ENCODE results near the gene ACKR2. TPM values are rescaled to one million over a fixed set of nuclear protein-coding genes. Genes with fewer than 3 reads are reported as not detected.
"Not testable (repeated sequence)": the region's sequence is repeated elsewhere in the genome, so short reads cannot be mapped to it uniquely, and the experiment has no call there.

The ACKR2 gene
- total RNA-seq, 1 donor: 0.10 TPM

DNA sequence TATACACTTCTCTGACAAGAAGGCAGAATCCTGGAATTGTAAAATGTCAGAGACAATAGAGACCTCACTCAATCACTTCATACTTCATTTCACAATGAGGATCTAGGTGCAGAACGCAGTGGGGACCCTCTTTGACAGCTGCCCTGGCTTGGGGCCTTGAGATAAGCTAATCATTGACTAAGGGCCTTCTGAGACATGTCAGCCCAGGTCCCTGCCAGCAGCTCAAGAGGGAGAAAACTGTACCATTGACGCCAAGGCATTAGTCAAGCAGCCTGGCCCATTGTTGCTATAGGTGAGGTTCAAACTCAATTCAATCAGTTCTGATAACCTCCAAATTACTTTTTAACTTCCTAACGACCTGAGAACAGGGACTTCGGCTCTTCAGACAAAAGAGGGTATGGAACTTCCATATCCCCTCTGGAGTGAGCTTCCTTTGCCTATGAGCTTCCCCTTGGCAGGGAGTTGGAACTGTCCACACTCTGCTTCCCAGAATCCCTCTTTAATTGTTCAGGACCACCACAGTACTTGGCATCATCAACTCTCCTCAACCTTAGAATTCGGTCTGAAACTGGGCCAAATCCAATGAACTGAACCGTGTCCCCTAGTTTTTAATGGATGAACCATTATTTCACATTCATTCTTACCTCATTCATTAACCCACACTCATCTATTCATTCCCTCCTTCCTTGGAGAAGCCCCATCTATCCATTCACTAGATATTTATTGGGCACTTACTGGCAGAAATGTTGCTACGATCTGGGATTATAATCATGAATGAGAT, 67.9 kb downstream of the ACKR2 start:
- peaks cover 11% of the 10 kb centered on the region for H3K4me1 ChIP-seq (ENCODE audit: insufficient read depth, low read length)
- H3K9me3 ChIP-seq (ENCODE audit: low read depth, low read length): no peaks in the 10 kb centered on the region
- H3K27me3 ChIP-seq (ENCODE audit: insufficient read depth, low read length): no peaks in the 10 kb centered on the region
- H3K4me3 ChIP-seq (ENCODE audit: low read length): no peak overlapping the region

DNA sequence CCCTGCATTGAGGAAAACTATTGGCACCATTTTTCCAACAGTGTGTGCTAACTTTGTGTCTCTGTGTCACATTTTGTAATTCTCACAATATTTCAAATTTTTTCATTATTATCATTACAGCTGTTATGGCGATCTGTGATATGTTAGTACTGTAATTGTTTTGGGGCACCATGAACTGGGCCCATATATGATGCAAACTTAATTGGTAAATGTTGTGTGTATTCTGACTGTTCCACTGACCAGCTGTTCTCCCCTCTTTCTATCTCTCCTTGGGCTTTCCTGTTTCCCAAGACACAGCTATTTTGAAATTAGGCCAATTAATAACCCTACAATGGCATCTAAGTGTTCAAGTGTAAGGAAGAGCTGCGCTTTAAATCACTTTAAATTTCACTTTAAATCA, 68.6 kb downstream of the ACKR2 start:
- Histone ChIP-seq H3K9me3 (ENCODE audit: low read depth, low read length) (no peaks in the 10 kb centered on the region), H3K4me1 (ENCODE audit: insufficient read depth, low read length) (peaks cover 11% of the 10 kb centered on the region), H3K27me3 (ENCODE audit: insufficient read depth, low read length) (no peaks in the 10 kb centered on the region), H3K4me3 (ENCODE audit: low read length) (no peak overlapping the region)

DNA sequence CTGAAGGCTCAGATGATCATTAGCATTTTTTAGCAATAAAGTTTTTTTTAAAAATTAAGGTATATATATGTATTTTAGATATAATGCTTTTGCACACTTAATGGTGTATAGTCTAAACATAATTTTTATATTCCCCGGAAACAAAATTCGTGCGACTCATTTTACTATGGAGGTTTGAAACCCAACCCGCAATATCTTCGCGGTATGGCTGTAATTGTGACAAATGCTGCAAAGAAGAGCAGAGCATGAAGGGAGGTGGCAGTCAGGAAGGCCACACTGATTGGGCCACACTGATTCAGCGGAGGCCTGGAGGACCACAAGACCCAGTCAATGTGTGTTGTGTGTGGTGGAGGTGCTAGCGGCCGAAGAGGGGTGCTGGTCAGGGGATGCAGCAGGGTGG, 70.9 kb downstream of the ACKR2 start:
- Histone ChIP-seq H3K4me1 (ENCODE audit: insufficient read depth, low read length) (peaks cover 11% of the 10 kb centered on the region), H3K9me3 (ENCODE audit: low read depth, low read length) (no peaks in the 10 kb centered on the region), H3K4me3 (ENCODE audit: low read length) (no peak overlapping the region), H3K27me3 (ENCODE audit: insufficient read depth, low read length) (no peaks in the 10 kb centered on the region)

DNA sequence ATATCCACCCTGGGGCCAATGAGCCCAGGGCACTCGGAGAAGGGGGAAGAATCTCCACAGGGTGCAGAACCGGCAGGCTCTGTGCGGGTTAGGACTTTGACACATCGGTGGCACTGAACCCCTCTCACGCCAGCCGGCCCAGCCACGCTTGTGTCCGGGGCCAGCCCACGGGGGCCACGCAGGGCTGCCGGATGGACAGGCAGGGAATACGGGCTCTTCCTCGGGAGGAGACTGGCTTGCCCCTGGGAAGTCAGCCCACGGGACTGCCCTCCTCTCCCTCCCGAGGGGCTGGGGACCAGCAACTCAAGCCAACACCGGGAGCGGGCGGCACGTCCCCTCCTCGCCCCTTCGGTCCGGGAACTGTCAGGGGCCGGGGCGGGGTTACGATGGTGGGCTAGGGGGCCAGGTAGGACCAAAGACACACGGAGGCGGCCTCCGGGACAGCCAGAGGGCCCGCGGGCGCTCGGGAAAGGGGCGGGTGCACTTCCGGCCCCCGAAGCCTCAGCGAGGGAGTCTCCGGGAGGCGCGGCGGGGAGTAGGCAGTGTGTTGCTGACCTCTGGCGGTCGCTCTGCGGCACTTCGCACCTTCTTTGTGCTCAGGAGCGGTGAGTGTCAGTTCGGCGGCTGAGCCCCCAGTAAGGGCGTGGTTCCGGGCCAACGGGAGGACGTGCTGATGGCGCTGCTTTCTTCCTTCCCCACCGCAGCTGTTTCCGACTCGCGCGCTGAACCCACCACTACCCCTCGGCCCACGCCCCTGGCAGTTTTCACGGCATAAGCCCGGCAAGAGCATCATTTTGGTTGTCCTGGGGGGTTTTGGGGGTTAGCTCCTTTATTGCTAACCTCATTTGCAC, 71.6 kb downstream of the ACKR2 start:
- H3K9me3 ChIP-seq (ENCODE audit: low read depth, low read length): no peaks in the 10 kb centered on the region
- no peaks in the 10 kb centered on the region for H3K27me3 ChIP-seq (ENCODE audit: insufficient read depth, low read length)
- peaks cover 11% of the 10 kb centered on the region for H3K4me1 ChIP-seq (ENCODE audit: insufficient read depth, low read length)
- H3K4me3 ChIP-seq (ENCODE audit: low read length): peak overlapping the region; percentile 39

DNA sequence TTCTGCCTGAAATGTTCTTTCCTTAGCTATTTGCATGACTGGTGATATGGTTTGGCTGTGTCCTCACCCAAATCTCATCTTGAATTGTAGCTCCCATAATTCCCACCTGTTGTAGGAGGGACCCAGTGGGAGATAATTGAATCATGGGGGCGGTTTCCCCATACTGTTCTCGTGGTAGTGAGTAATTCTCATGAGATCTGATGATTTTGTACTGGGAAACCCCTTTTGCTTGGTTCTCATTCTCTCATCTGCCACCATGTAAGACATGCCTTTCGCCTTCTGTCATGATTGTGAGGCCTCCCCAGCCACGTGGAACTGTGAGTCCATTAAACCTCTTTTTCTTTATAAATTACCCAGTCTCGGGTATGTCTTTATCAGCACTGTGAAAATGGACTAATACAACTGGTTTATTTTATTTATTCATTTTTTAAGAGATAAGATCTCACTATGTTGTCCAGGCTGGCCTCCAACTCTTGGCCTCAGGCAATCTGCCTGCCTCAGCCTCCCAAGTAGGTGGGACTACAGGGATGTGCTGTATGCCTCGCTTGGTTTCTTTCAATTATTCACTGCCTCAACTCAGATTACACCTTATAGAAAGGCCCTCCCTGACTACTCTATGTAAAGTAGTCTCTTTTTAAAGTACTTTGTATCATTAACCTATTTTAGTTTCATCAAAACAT, 74.1 kb downstream of the ACKR2 start:
- H3K4me3 ChIP-seq (ENCODE audit: low read length); H3K9me3 ChIP-seq (ENCODE audit: low read depth, low read length); H3K27me3 ChIP-seq (ENCODE audit: insufficient read depth, low read length): not testable (repeated sequence)
- peaks cover 11% of the 10 kb centered on the region for H3K4me1 ChIP-seq (ENCODE audit: insufficient read depth, low read length)

DNA sequence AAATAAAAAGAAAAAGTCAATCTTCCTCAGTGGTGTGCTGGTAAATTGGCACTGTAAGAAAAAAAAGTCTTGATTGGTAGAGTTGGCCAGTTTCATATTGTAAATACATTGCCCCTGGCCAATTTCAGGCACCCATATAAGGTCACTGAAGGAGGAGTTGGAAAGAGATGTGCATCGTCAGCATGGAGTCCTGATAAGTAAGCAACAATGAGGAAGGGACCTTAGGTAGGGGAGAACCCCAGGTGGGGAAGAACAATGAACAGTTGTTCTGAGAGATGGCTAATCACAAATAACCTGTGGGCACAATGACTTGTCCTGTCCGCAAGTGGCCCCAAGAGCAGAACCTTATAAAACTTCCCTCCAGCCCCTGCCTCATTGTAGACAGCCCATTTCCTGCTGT, 75.1 kb downstream of the ACKR2 start:
- Histone ChIP-seq H3K27me3 (ENCODE audit: insufficient read depth, low read length) (no peaks in the 10 kb centered on the region), H3K9me3 (ENCODE audit: low read depth, low read length) (no peaks in the 10 kb centered on the region), H3K4me1 (ENCODE audit: insufficient read depth, low read length) (peaks cover 11% of the 10 kb centered on the region), H3K4me3 (ENCODE audit: low read length) (no peak overlapping the region)

DNA sequence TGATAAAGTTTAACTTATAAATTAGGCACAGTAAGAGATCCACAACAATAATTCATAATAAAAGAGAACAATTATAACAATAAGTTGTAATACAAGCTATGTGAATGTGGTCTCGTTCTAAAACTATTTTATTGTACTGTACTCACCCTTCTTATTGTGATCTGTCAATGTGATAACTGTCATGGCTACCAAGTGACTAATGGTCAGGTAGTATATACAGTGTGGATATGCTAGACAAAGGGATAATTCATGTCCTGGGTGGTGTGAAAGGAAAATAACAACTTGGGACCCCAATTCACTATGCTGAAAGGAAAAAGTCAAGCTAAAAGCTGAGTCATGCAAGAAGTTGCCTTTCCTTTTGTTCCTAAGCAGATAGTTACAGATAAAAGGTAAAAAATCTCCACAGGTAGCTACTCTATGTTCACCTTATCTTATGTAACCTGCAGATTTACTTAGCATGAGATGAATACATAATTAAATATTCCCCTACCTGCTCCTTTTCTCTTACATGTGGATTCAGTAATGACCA, 77.1 kb downstream of the ACKR2 start:
- peaks cover 2% of the 10 kb centered on the region for H3K4me1 ChIP-seq (ENCODE audit: insufficient read depth, low read length)

DNA sequence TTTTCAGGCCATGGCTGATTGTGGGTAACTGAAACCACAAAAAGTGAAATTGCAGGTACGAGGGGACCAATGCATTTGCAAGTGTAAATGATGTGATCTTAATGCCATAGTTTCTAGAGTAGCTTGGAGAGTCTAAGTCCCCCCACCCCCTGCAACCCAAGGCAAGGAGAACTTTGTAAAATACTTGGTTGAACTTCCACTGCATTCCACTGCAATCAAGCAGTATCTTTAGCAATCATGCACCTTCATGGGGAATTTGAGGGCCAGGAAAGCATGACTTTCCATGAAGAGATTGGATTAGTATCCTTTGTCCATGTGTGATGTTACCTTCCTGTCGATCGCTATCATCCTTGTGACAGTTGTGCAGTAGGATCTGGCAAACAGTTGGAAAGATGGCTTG, 77.8 kb downstream of the ACKR2 start:
- no peak overlapping the region for H3K4me3 ChIP-seq (ENCODE audit: low read length)
- H3K27me3 ChIP-seq (ENCODE audit: insufficient read depth, low read length): no peaks in the 10 kb centered on the region
- no peaks in the 10 kb centered on the region for H3K9me3 ChIP-seq (ENCODE audit: low read depth, low read length)
- no peaks in the 10 kb centered on the region for H3K4me1 ChIP-seq (ENCODE audit: insufficient read depth, low read length)

More for the DNA sequence above, 77.1 kb downstream of the ACKR2 start:
- H3K4me3 ChIP-seq (ENCODE audit: low read length): no peak overlapping the region
- no peaks in the 10 kb centered on the region for H3K27me3 ChIP-seq (ENCODE audit: insufficient read depth, low read length)
- H3K9me3 ChIP-seq (ENCODE audit: low read depth, low read length): no peaks in the 10 kb centered on the region

DNA sequence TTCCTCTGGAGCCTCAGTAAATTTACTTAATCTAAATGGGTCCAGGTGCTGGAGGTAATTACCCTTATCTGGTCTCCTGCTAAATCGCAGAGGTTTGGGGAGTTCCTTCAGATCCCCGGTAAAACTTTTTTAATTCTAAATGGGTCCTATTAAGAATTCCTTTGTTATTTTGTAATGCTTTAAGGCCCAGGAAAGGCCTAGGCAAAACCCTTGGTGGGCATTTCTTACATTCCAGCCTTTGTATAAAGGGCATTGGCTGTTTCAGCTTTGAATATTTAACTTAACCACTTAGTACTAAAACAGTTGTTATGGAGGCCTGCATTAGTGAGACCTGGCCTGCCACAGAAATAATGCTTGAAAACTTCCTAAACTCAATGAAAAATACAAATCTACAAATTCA, 81.8 kb downstream of the ACKR2 start:
- Histone ChIP-seq H3K9me3 (ENCODE audit: low read depth, low read length) (no peaks in the 10 kb centered on the region), H3K4me1 (ENCODE audit: insufficient read depth, low read length) (no peaks in the 10 kb centered on the region), H3K4me3 (ENCODE audit: low read length) (no peak overlapping the region), H3K27me3 (ENCODE audit: insufficient read depth, low read length) (no peaks in the 10 kb centered on the region)

DNA sequence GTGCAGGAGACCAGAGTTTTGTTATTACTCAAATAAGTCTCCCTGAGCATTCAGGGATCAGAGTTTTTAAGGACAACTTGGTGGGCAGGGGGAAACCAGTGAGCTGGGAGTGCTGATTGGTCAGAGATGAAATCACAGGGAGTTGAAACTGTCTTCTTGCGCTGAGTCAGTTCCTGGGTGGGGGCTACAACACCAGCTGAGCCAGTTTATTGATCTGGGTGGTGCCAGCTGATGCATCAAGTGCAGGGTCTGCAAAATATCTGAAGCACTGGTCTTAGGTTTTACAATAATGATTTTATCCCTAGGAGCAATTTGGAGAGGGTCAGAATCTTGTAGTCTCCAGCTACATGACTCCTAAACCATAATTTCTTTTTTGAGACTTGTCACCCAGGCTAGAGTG, 82.9 kb downstream of the ACKR2 start:
- no peak overlapping the region for H3K4me3 ChIP-seq (ENCODE audit: low read length)
- no peaks in the 10 kb centered on the region for H3K27me3 ChIP-seq (ENCODE audit: insufficient read depth, low read length)
- no peaks in the 10 kb centered on the region for H3K9me3 ChIP-seq (ENCODE audit: low read depth, low read length)
- H3K4me1 ChIP-seq (ENCODE audit: insufficient read depth, low read length): no peaks in the 10 kb centered on the region

DNA sequence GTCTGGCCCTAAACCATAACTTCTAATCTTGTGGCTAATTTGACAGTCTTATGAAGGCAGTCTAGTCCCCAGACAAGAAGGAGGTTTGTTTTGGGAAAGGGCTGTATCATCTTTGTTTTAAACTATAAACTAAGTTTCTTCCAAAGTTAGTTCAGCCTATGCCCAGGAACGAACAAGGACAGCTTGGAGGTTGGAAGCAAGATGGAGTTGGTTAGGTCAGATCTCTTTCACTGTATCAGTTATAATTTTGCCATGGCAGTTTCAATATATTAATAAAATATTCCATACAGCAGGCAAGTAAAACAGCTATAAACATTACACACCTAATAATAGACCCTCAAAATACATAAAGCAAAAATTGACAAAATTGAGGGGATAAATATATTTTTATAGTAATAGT, 83.6 kb downstream of the ACKR2 start:
- Histone ChIP-seq H3K9me3 (ENCODE audit: low read depth, low read length) (no peaks in the 10 kb centered on the region), H3K4me1 (ENCODE audit: insufficient read depth, low read length) (no peaks in the 10 kb centered on the region), H3K4me3 (ENCODE audit: low read length) (no peak overlapping the region), H3K27me3 (ENCODE audit: insufficient read depth, low read length) (no peaks in the 10 kb centered on the region)

DNA sequence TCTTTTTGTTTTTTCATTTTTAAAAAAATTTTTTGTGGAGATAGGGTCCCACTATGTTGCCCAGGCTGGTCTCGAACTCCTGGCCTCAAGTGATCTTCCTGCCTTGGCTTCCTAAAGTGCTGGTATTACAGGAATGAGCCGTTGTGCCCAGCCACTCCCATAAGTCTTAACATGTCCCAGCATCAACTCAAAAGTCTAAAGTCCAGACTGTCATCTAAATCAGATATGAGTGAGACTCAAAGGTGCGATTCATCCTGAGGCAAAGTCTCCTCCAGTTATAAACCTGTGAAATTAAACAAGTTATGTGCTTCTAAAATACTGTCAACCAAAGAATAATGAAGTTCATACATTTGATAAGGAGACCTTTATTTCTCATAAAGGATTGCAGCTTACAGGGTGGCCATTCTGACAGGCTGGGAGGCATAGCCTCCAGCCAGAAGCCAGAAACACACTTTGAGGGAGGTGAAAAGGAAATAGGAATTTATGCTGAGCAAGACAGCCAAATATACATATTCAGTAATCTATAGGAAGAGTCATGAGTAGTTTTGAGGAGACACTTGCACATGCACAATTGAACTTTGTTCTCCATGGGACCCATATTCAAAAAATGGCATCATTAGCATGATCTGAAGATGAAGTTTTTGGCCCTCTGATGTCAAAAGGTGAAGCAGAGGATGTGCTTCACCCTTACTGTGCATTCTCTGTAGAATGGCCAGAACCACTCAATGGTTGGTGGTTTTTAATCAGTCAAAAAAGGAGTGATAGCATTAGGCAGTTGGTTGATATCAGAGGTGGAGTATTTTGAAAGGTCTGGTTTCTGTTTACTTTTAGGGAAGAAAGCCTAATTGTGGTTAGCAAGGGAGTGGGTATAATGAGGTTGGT, 85.7 kb downstream of the ACKR2 start:
- H3K4me1 ChIP-seq (ENCODE audit: insufficient read depth, low read length): no peaks in the 10 kb centered on the region
- H3K4me3 ChIP-seq (ENCODE audit: low read length): no peak overlapping the region
- no peaks in the 10 kb centered on the region for H3K27me3 ChIP-seq (ENCODE audit: insufficient read depth, low read length)
- H3K9me3 ChIP-seq (ENCODE audit: low read depth, low read length): no peaks in the 10 kb centered on the region

DNA sequence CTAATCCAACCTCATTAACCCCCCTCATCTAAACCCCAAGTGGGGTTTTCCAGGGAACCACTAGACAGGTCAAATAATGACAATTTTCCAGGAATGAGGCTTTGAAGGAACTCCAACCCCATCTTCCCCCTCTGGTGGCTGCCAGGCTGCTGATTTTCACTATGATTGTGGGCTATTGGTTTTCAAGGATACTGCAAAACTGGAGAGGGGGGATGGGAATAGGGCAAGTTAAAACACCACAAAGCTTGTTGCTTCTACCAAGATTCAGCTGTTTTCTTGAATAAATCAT, 86.3 kb downstream of the ACKR2 start:
- H3K27me3 ChIP-seq (ENCODE audit: insufficient read depth, low read length): no peaks in the 10 kb centered on the region
- no peak overlapping the region for H3K4me3 ChIP-seq (ENCODE audit: low read length)
- no peaks in the 10 kb centered on the region for H3K9me3 ChIP-seq (ENCODE audit: low read depth, low read length)
- H3K4me1 ChIP-seq (ENCODE audit: insufficient read depth, low read length): no peaks in the 10 kb centered on the region

DNA sequence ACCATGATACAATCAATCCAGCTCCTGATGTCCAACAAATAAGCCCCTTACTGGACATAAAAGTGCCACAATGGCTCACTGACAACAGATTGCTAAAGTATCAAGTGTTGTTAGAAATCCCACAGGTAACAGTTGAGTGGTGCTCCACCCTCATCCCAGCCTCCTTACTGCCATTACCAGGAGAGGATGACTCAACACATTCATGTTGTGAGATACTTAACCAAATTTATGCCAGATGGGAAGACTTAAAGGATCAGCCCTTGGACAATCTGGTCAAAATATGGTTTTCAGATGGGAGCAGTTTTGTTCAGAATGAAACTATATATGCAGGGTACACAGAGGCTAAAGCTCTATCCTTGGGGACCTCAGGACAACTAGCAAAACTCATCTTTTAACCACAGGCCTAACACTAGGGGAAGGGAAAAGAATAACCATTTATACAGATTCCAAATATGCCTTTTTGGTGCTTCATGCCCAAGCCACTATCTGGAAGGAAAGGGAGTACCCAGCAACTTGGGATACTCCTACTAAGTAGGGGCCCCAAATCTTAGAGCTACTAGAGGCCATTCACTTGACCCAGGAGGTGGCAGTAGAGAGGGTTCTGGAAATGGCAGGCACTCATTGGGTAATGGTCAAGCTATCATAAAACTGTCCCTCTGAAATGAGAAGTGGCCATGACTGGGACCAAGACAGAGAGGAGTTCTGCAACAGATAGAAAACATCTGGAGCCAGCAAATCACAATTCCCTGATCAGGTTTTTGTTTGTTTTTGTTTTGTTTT, 89.8 kb downstream of the ACKR2 start:
- Histone ChIP-seq H3K4me3 (ENCODE audit: low read length) (no peak overlapping the region), H3K4me1 (ENCODE audit: insufficient read depth, low read length) (no peaks in the 10 kb centered on the region), H3K9me3 (ENCODE audit: low read depth, low read length) (no peaks in the 10 kb centered on the region), H3K27me3 (ENCODE audit: insufficient read depth, low read length) (no peaks in the 10 kb centered on the region)
